GM21515 (cell line): Measurements from ENCODE around the gene TTC34.
A peak's percentile ranks its signal among the peaks of the same experiment; 100 is the strongest.

ENCODE experiments used
- ATAC-seq: cut with Tn5 transposase; IDR thresholded peaks from one replicate; pipeline ENCODE4 v1.9.1; 2021; ENCODE audit not compliant: unreplicated experiment

Gene TTC34

GRCh38 chr1:2594001-2594640 lies 207.4 kb downstream of the TTC34 start:
- ATAC-seq = no peak

DNA sequence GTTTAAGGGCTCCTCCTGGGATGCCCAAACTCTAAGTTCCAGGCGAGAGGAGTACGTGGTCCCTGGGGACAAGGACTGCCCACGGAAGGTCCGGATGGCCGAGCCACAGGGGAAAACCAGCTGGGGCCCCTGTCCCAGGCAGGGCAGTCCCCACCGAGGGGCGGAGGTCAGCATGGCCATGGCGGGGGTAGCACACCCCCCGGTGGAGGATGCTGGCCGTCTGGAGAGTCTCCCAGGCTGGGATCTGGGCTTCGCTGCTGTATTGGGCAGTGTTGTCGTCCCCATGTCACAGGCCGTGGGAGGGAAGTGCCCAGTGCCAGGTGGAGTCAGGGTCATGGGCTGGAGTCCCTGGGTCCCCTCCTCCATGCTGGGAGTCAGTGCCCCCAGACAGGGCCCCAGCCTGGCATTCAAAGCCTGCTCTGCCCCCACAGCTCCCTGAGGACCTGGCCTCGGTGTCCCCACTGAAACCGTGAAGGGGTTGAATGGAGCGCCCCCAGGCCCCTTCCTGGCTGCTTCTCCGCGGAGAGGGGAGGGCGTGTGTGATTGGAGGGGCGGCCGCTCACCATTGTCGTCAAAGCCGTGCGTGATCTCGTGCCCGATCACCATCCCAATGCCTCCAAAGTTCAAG lies 208.1 kb downstream of the TTC34 start:
- no peak for ATAC-seq

DNA sequence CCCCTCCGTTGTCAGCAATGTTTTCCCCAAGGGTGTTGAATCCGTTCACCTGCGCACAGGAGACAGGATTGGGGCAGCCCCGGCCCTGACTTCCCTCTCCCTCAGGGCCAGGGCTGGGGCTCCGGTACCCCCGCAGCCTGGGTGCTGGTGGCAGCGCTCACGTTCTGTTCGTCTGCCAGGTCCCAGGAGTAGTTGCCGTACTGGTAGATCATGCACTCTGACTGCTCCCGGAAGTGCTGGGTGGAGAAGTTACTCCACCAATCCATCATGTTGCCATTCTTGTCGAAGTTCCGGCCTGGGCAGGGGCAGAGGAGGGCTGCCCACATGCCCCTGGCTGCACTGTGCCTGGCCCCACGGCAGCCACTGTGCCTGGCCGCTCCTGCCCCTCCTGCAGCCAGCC lies 208.8 kb downstream of the TTC34 start:
- no peak for ATAC-seq

- no peak for ATAC-seq
Observed at GRCh38 chr1:2591581-2592261, 209.8 kb downstream of the TTC34 start.

GRCh38 chr1:2591233-2591580 lies 210.3 kb downstream of the TTC34 start:
- ATAC-seq = no peak

DNA sequence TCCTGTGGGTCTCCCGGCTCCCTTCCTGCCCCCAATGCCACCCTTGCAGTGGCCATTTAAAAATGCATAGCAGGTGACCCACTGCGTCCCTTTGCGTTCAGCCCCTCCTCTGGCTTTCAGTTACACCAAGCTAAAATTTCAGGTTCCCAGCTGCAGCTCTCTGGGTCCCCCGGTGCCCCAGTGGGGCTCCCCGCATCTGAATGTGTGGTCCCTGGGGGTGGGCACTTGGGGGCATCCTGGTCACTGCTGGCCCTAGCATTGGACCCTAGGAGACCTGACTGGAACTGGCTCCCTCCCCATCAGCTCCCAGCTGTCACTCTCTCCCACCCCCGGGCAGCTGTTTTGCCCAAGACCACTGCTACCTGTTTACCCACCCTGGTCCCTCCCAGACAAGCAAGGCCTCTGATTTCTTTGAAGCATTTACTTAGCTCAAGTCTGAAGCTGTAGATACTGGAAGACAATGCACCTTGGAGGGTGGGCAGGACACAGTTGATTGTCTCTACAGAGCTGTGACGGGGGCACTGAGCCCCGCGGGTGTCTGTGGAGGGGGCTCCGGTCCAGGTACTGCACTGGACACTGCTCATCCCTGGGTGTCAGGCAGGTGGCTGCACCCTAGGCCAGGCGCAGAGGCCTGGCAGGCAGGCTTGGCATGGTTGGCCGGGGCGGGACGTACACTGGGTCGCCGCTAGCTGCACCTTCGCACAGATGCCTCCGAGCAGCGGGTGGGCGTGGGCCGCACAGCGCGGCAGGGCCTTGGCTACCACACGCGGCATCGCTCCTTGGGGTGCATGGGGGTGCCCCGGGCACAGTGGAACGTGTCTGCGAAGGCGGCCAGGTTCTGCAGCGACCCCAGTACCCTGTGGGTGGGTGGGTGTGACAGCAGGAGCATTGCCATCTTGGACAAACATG lies 211.0 kb downstream of the TTC34 start:
- no peak for ATAC-seq

DNA sequence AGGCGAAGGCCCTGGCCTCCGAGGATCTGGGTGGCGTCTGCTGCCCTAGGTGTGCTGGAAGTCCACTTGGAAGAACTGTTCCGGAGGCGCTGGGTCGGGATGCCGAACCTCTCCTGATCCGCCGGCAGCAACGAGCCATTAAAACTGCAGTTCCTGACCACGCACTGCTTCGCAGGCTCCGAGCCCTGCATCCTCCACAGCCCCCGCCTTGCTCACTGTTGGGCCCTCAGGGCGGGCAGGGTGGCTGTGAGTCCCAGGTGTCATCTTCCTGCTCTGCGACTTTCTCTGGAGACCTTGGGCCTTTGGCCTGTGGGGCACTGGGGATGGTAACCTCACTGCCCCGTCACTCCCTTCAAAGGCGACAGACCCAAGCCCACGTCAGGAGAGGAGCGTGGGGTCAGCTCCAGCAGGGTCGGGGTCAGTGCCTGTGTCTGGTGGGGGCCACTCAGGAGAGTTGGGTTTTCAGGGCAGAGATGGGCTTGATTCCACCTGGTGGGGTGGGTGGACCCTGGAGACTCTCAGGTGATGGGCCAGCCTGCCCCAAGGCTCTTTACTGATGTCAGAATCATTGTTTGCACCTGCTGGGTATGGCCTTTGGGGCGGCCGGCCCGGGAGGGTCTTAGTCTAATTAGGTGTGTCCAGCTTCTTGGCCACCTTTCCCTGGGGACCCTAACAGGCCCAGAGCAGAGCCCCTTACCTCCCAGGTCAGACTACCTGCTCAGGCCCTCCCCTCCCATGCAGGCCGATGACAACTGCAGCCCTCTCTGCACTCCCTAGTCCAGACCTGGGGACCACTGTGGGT lies 211.9 kb downstream of the TTC34 start:
- no peak for ATAC-seq

DNA sequence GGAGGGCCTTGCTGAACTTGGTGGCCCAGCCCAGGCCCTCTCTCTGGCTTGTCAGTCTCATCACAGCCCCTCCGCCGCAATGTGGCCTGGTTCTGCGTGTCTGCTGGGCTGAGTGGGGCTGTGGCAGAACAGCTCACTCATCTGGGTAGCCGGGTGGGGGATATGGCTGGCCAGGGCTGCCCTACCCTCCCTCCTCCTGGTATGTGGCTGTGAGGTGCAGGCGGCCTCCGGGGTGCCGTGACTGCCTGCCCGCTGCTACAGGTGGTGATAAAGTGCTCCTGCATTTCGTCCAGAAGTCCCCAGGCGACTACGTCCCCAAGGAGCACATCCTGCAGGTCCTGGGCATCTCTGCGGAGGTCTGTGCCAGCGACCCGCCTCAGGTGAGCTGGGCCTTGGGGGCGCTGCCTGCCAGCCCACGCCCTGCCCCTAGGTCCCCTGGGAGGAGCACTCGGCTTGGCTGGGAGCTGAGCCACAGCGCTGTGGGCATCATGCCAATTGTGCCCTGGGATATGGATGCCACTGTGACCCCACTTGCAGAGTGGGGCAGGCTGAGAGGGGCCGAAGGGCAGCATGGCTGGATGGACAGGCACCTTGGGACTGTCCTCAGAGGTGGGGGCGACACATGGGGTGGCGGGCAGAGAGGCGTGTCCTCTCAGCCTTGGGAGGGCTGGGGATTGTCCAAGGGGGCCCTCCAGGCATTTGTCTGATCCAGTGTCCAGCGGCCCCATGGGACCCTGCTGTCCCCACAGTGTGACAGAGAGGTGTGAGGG lies 212.6 kb downstream of the TTC34 start:
- ATAC-seq = no peak

DNA sequence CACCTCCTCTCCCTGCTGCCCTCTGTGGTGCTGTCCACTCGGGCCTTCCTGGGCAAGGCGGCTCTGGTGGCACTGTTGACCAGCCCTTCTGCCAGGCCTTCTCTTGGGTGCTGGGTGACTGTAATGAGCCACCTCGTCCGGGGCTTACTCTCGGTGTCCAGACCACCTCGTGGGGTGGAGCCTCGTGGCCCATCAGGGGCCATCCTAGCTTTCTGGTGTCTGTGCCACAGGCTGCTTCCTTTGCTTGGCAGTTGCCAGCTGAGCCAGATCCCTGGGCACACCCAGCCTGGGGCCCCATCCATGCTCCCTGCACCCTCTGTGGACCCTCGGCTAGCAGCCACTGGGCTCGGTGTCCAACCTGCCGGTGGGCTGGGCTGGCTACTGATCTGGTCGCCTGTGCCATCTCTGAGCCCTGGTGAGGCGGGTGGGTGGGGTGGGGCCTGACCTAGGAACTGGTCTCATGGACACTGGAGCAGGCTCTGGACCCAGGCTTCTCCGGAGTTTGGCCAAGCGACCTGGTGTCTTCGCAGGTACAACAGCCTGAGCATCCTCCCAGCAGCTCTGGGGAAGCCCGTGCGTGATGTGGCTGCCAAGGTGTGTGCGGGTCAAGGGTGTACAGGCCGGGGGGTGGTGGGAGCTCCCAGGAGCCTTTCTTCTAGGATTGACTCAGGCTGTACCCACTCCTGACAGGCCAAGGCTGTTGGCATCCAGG lies 213.5 kb downstream of the TTC34 start:
- ATAC-seq = no peak

- ATAC-seq = no peak
Observed at GRCh38 chr1:2587071-2587859, 214.2 kb downstream of the TTC34 start.

DNA sequence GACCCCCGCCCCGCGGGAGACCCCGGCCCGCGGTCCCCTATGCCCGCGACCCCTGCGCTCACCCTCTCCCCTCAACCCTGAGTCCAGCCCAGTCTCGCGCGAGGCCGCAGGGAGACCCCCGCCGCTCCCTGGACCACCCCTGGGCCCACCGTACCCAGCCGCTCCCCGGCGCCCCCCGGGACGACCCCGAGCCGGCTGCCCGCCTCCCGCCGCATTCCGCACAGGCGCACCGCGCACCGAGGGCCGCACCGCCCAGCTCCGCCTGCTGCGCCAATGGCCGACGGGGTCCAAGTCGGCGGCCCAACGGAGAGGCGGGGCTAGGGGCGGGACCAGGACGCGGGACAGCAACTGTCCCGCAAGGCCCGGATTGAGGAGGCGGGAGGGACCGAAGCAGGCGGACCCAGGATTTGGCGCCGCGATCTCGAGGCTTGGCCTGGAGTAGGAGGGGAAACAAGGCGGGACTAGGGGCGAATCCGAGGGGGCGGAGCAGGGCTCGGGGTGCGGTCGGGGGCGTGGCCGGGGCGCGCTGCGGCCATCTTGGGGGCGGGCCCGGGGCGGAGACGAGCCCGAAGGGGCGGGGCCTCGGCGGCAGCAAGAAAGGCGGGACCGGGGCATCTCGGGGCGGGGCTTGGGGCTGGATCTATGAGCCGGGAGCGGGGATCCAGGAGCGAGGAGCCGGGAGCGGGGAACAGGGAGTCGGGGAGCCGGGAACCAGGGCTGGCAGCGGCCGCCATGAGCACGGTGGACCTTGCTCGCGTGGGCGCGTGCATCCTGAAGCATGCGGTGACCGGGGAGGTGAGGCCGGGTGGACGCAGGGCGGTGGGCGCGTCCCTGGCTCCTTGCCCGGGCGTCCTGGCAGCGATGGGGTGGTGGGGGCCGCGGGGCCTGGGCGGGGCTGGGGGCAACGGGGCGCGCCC lies 215.1 kb downstream of the TTC34 start, which contains the start of gene PRXL2B:
Gene PRXL2B (plus strand): TSS at position 624 of the 917 bp plus-strand sequence. CDS start 109 bp downstream, at position 733.
- ATAC-seq = peak; percentile 61
